ENCODE results near the gene GPATCH2.
"Not testable (repeated sequence)": the region's sequence is repeated elsewhere in the genome, so short reads cannot be mapped to it uniquely, and the experiment has no call there.

Gene GPATCH2

DNA sequence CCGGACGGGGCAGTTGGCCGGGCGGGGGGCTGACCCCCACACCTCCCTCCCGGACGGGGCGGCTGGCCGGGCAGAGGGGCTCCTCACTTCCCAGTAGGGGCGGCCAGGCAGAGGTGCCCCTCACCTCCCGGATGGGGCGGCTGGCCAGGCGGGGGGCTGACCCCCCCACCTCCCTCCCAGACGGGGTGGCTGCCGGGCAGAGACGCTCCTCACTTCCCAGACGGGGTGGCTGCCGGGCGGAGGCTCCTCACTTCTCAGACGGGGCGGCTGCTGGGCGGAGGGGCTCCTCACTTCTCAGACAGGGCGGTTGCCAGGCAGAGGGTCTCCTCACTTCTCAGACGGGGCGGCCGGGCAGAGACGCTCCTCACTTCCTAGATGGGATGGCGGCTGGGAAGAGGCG lies 107.0 kb downstream of the GPATCH2 start:
- not testable (repeated sequence) for DNase-seq

- no peak for DNase-seq
These were observed 108.6 kb downstream of the GPATCH2 start for GRCh38 chr1:217522277-217522676.

- DNase-seq, result no peak
These were observed 109.6 kb downstream of the GPATCH2 start for GRCh38 chr1:217521317-217521716.

DNA sequence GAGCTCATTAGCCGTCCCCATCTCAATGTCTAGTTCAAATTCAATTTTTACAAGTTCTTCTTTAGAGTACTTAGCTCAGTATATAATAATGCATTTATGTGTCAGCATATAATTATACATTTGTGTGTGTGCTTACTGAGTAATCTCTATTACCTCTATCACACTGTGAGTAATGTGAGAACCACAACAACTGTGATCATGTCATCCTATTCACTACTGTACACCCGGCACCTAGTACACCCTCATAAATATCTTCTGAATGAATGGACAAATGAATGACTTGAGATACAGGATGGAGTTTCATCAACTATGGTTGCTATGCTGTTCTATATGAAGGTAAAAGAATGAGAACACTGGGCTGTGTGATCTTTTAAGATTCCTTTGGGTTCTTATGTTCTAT lies 124.0 kb downstream of the GPATCH2 start:
- DNase-seq, result no peak

- no peak for DNase-seq
These were observed 132.7 kb downstream of the GPATCH2 start for GRCh38 chr1:217498209-217498608.

DNA sequence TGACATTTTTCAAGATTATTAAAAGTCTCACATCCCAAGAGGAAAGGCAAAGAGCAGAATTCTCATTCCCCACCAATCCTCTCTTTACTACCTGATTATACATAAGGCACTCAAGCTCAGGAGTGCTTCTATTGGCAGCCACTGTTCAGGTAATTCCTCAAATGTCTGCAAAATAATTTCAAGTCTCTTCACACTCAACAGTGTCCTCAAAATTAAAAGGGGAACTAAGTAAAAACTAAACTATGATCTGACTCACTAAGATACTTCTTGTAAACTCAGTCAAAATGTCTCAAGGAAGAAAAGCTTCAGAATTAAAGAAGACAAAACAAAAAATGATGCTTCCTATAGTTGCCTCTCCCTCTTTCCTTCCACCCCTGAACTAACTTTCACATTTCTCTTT lies 135.6 kb downstream of the GPATCH2 start:
- DNase-seq, result no peak

DNA sequence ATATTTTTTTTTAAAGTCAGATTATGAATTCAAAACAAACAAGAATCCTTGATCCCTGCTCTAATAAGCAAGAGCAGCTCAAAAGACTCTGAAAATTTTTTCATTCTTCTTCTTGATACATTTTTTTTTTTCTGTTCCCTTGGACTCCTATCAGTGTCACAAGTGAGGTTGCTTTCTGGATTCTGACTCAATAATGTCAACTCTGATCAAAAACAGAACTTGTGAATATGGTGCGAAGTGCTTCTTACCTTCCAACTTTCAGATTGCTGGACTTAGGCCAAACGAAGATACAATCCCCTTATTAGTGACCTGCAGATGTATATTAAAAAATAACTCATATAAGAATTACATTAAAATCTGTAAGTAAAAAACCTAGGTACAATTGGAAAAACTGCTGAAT lies 136.1 kb downstream of the GPATCH2 start:
- DNase-seq, result no peak

- DNase-seq, result no peak
These were observed 137.6 kb downstream of the GPATCH2 start for GRCh38 chr1:217493290-217493689.

- DNase-seq, result no peak
These were observed 146.0 kb downstream of the GPATCH2 start for GRCh38 chr1:217484871-217485270.

DNA sequence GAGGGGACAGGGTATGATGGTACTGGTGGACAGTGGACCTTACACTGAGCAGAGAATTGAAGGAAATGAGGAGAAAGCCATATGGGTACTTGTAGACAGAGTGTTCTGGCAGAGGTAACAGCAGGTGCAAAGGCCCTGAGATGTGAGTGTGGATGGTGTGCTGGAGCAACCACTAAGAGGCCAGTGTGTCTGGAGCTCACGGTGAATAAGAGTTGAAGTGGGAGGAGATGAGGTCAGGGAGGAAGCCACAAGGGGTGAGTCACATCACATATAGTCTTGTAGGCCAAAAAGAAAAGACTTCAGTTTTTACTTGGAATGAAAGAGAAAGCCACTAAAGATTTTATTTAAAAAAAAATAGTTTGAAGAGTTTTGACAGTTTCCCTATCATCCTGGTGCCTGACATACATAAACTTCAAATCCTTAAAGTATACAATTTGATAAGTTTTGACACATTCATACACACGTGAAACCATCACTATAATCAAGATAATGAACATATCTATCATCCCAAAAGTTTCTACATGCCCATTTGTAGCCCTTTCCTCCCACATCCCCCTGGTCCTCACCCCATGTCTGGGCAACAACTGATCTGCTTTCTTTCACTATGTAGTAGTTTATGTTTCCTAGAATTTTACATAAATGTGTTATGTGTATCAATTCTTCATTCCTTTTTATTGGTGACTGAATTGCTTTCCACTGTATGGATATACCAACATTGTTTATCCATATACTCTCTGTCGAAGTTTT lies 148.4 kb downstream of the GPATCH2 start:
- no peak for DNase-seq

DNA sequence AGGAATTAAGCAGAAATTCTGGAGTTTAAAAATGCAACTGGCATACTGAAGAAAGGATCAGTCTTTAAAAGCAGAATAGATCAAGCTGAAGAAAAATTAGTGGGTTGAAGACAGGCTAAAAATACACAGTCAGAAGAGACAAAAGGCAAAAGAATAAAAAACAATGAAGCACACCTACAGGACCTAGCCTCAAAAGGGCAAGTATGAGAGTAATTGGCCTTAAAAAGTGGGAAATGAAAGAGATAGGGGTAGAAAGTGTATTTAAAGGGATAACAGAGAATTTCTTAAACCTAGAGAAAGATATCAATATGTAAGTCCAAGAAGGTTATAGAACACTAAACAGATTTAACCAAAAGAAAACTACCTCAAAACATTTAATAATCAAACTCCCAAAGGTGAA lies 152.4 kb downstream of the GPATCH2 start:
- DNase-seq, result no peak

- no peak for DNase-seq
These were observed 158.0 kb downstream of the GPATCH2 start for GRCh38 chr1:217472915-217473314.

DNA sequence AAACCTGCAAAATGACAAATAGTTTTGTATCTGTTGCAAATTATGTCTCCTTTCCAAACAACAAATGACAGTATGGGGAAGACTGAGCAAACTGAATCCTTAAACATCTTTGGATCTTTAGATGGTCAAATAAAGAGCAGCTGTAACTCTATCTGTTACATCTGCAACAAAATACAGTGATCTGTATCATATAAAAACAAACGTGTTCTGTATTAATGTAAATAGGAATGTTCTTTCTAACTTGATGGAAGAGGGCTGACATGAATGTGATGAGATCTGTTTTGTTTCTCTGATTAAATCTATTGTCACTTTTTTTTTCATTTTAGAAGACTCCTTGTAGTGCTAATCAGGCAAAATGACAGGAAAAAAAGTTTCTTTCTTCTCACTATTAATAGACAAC lies 159.5 kb downstream of the GPATCH2 start:
- no peak for DNase-seq

DNA sequence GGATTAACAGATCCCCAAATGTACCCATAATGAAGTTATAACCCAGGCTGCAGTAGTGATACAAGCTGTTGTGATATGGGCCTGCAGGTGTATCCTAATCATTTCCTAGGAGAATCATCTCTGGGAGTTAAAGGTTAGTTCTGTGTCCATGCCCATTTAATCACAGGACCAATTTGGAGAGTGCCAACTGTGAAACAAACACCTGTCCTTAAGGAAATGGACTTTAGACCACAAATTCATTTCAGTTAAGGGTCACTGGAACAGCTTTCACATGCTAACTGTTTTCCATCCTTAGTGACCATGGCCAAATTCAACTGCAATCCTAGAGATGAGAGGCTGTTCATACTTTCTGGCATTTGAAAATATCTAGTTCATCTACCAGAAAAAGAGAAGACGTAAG lies 160.9 kb downstream of the GPATCH2 start:
- no peak for DNase-seq

GRCh38 chr1:217465102-217465501 lies 165.8 kb downstream of the GPATCH2 start:
- DNase-seq, result no peak

DNA sequence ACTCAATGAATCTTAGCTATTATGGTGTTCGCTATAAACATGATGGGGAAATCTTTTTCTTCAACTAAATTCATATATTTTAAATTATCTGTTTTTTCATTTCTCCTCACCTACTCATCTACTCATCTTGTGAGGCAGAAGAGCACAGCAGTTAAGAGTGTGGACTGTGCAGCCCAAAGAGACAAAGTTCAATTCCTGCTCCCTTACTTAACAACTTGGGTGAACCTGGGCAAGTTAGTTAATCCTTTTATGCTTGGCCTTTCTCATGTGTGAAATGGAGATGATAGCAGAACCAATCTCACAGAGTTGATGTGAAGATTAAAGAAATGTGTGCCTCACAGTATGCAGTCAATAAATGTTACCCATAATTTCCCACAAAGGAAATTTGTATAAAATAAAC lies 168.2 kb downstream of the GPATCH2 start:
- DNase-seq, result no peak

DNA sequence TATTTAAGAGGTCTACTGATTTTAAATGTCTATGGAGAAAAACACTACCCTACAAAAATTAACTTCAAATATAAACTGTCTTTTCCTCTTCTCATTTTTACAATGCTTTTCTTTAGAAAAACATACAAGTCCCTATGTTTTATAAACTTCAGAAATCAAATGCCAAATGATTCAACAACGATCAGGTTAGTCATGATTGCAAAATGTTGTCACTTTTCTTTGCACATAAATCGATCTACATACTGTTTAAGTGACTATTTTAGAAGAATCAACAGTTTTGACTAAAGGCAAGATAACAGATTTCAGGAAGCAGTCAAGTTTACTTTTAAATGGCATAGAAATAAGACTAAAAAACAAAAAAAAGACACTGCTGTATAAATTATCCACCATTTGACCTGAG lies 168.7 kb downstream of the GPATCH2 start:
- no peak for DNase-seq

GRCh38 chr1:217457016-217457415 lies 173.9 kb downstream of the GPATCH2 start:
- DNase-seq, result no peak

DNA sequence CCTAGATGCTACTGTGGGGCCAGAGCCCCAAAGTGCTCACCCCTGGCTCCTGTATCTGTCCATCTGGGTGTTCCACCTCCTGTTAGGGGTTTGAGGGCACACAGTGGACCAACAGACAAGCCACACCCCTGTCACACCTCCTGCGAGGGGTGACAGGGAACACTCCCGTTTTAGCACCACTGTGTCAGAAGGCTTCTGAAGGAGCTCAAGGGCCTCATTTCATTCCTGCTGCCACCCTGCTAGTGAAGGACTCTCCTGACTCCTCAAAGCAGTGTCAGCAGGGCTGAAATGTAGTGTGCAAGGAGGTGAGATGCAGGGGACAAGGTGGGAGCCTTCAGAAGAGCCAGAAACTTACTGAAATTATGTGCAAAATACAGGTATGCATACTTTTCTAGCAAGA lies 174.6 kb downstream of the GPATCH2 start:
- DNase-seq, result no peak

DNA sequence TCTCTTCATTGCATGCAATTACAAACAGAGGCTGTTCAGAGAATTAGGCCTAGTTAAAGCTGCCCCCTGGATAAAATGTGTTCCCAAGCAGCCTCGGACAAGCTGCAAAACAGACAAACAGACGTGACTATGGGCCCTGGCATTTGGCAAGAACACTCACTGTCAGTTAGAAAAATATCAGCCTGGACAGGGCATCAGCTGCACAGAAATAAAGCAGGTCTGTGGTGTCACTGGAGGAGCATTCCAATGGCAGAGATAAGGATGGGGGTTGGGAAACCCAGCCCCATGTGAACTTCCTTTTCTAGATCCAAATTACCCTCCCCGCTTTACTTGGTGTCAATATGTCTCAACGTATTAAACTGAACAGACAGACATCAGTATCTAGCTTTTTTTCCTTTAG lies 177.1 kb downstream of the GPATCH2 start:
- no peak for DNase-seq

- no peak for DNase-seq
These were observed 181.5 kb downstream of the GPATCH2 start for GRCh38 chr1:217449370-217449769.

DNA sequence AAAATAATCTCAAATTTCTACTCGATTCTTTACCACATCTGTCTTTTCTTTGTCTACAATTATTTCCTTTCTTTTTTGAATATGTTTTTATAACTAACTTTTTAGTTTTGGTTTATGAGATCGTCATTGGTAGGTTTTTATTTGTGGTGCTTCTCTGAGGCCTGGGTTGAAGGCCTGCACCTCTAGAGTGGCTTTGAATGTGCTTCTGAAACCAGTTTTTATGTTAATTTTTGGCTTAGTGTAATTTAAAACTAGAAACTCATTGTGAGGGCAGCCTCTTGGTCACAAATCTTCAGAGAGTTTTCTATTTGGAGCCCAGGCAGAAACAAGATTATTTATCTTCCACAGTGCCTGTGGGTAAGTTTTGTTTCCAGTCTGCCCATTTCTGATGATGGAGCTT lies 187.0 kb downstream of the GPATCH2 start:
- no peak for DNase-seq

- no peak for DNase-seq
These were observed 193.5 kb downstream of the GPATCH2 start for GRCh38 chr1:217437376-217437775.

DNA sequence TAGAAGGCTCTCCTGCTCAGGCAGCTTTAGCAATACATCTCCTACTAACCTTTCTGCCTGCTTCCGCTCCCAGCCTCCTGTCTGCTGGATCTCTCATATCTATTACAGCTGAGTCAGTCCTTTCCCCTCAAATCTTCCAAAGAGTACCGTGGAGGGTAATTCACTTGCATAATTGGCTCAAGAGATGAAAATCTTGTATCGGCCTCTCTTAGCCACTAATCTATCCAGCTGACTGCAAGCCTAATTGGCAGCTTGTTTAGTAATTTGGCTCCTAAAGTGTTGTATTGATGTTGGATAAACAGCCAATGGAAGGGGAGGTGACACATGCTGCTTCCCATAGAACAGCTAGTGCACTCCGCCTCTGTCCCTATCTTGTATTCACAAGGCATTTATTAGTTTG lies 195.7 kb downstream of the GPATCH2 start:
- no peak for DNase-seq

- DNase-seq, result no peak
These were observed 197.2 kb downstream of the GPATCH2 start for GRCh38 chr1:217433664-217434063.
